A673 (cell line): ENCODE data around the gene ARTN. TPM values are rescaled to one million over a fixed set of nuclear protein-coding genes. Genes with fewer than 3 reads are reported as not detected.

ENCODE experiments used
- BruUV-seq: library from RNA; stranded (reverse); fragments of 400-500 nt; replicated peaks from 2 replicates; lab custom pipeline; 2021; lab: Mats Ljungman, UMichigan
- CTCF ChIA-PET: fragments of 300-600 bp; sonication (Branson Sonifier 250); formaldehyde crosslinking; loops from one replicate; lab custom pipeline; 2022; ENCODE audit warnings: antibody characterized with exemption; lab: Charles Lee
- POLR2A ChIA-PET: fragments of 300-600 bp; sonication (Branson Sonifier 250); formaldehyde crosslinking; loops from one replicate; lab custom pipeline; 2022; ENCODE audit warnings: antibody characterized with exemption; ENCODE audit not compliant: low non-redundant PET; lab: Charles Lee
- DNase-seq: peaks from one replicate; pipeline ENCODE4 v3.0.0-alpha.2; 2015; ENCODE audit warnings: low spot score
- H3K27ac ChIP-seq: fragments of 200-600 bp; sonication (generic); 2 replicates; pipeline ENCODE4 v1.5.1; 2016; ENCODE audit warnings: mixed run types, low read depth, mild to moderate bottlenecking, mixed read lengths, antibody characterized with exemption, low read length; ENCODE audit not compliant: poor library complexity, severe bottlenecking
- H3K27me3 ChIP-seq: fragments of 200-600 bp; sonication (generic); replicated peaks from 2 replicates; pipeline ENCODE4 v1.6.1; 2017; ENCODE audit warnings: mixed run types, low read depth, mild to moderate bottlenecking, mixed read lengths, antibody characterized with exemption, low read length; ENCODE audit not compliant: insufficient read depth, poor library complexity
- H3K36me3 ChIP-seq: fragments of 200-600 bp; sonication (generic); 2 replicates; pipeline ENCODE4 v1.6.1; 2016; ENCODE audit warnings: mixed run types, mild to moderate bottlenecking, mixed read lengths, antibody characterized with exemption, low read length; ENCODE audit not compliant: insufficient read depth, poor library complexity, severe bottlenecking
- H3K4me1 ChIP-seq: fragments of 200-600 bp; sonication (generic); 2 replicates; pipeline ENCODE4 v1.6.1; 2017; ENCODE audit warnings: mixed run types, mild to moderate bottlenecking, mixed read lengths, antibody characterized with exemption, low read length; ENCODE audit not compliant: insufficient read depth, poor library complexity, severe bottlenecking
- H3K4me3 ChIP-seq: fragments of 200-600 bp; sonication (generic); 2 replicates; pipeline ENCODE4 v1.5.1; 2016; ENCODE audit warnings: low read depth, mixed run types, mild to moderate bottlenecking, mixed read lengths, low read length; ENCODE audit not compliant: poor library complexity, severe bottlenecking
- H3K9me3 ChIP-seq: fragments of 200-600 bp; sonication (generic); 2 replicates; pipeline ENCODE4 v1.6.1; 2016; ENCODE audit warnings: mixed run types, low read depth, mild to moderate bottlenecking, mixed read lengths, antibody characterized with exemption, low read length; ENCODE audit not compliant: poor library complexity, severe bottlenecking
- EZH2 ChIP-seq: fragments of 200-600 bp; sonication (generic); IDR thresholded peaks from 2 replicates; pipeline ENCODE4 v1.6.1; 2017; ENCODE audit warnings: borderline replicate concordance, low read depth, mild to moderate bottlenecking, mixed read lengths, antibody characterized with exemption, low read length; ENCODE audit not compliant: poor library complexity, severe bottlenecking
- intact Hi-C: fragments of 100-400 bp; cut with micrococcal nuclease; formaldehyde crosslinking; loops from one replicate; pipeline ENCODE4 v1.10.0; 2022; ENCODE audit not compliant: unreplicated experiment
- total RNA-seq: library from RNA; stranded (reverse); gene quantifications from 2 replicates; pipeline ENCODE4 v1.2.3, GENCODE V29; 2021
- TF ChIP-seq, protein P1 (sequence below): fragments of 300-800, 200-600 bp; sonication (generic); conservative IDR thresholded peaks from 2 replicates; pipeline ENCODE4 v1.5.1; 2017; ENCODE audit warnings: low read depth, mild to moderate bottlenecking, antibody characterized with exemption, low read length, moderate library complexity, mixed read lengths

ARTN gene
- total RNA-seq, 1 experiment from 2014 or later = 28.1 TPM

DNA sequence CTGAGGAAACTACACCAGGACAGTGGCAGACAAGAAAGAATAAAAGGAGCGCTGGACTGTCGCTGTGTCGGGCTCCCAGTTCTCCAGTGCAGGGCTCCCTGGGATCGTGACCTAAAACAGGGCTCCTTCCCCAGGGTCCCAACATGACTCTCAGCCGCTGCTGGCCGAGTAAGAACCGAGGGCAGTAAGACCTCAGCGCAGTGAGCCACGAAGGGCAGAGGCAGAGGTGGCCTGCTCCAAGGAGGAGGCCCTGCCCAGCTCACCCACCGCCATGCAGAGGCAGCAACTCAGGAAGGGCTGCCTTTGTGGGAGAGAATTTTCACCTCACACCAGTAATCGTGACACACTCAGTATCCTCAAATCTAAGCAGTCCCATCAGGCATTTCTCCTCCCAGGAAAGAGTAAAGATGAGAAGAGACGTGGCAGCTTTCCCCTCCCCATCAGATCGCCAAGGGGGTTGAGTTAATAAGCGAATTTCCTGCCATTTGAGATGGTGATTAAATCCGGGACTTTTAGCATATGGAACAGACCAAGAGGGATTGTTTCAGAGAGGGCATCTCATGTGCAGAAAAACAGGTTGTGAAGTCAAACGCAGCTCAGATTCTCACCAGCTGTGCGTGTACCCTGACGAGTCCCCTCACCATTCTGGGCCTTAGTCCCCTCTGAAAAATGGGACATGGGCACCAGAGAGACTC is 19.8 kb upstream of the ARTN start:
- DNase-seq = peak; percentile 91
- BruUV-seq = TSS peak; percentile 87
- Histone ChIP-seq H3K27ac (peak overlapping the region; percentile 90), H3K4me1 (peaks cover 39% of the 10 kb centered on the region), H3K36me3 (no peaks in the 10 kb centered on the region), H3K27me3 (no peaks in the 10 kb centered on the region), H3K4me3 (no peak overlapping the region), H3K9me3 (no peaks in the 10 kb centered on the region)
- intact Hi-C loops = no loop called here
- ChIA-PET POLR2A (no interaction called here), CTCF (interaction anchor here (0.8 to 1.0 kb wide), 2 partner anchors 17 to 20 kb away, joined by 3 to 4 read pairs; no protein-coding TSS in a partner anchor)
- TF ChIP-seq, protein P1, sequence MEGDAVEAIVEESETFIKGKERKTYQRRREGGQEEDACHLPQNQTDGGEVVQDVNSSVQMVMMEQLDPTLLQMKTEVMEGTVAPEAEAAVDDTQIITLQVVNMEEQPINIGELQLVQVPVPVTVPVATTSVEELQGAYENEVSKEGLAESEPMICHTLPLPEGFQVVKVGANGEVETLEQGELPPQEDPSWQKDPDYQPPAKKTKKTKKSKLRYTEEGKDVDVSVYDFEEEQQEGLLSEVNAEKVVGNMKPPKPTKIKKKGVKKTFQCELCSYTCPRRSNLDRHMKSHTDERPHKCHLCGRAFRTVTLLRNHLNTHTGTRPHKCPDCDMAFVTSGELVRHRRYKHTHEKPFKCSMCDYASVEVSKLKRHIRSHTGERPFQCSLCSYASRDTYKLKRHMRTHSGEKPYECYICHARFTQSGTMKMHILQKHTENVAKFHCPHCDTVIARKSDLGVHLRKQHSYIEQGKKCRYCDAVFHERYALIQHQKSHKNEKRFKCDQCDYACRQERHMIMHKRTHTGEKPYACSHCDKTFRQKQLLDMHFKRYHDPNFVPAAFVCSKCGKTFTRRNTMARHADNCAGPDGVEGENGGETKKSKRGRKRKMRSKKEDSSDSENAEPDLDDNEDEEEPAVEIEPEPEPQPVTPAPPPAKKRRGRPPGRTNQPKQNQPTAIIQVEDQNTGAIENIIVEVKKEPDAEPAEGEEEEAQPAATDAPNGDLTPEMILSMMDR = no peak
- TF ChIP-seq EZH2 = no peak

- Histone ChIP-seq H3K36me3 (no peaks in the 10 kb centered on the region), H3K4me3 (no peak overlapping the region), H3K9me3 (no peaks in the 10 kb centered on the region), H3K27me3 (no peaks in the 10 kb centered on the region), H3K4me1 (peaks cover 39% of the 10 kb centered on the region), H3K27ac (peak overlapping the region; percentile 90)
- TF ChIP-seq EZH2 = no peak
- intact Hi-C loops = no loop called here
- CTCF ChIA-PET = interaction anchor here (0.7 to 1.0 kb wide), 2 partner anchors 16 to 19 kb away, joined by 3 to 4 read pairs; no protein-coding TSS in a partner anchor
- DNase-seq = no peak
- POLR2A ChIA-PET = no interaction called here
- BruUV-seq = no TSS peak
Observed at GRCh38 chr1:43914576-43915525, 18.8 kb upstream of the ARTN start.

GRCh38 chr1:43919906-43920305 is 13.7 kb upstream of the ARTN start:
- H3K4me1 ChIP-seq = peaks cover 6% of the 10 kb centered on the region
- no peaks in the 10 kb centered on the region for H3K36me3 ChIP-seq
- intact Hi-C loops = no loop called here
- no TSS peak for BruUV-seq
- H3K4me3 ChIP-seq = no peak overlapping the region
- DNase-seq = no peak
- H3K9me3 ChIP-seq = no peaks in the 10 kb centered on the region
- no peaks in the 10 kb centered on the region for H3K27me3 ChIP-seq
- CTCF ChIA-PET = no interaction called here
- POLR2A ChIA-PET = no interaction called here
- TF ChIP-seq, protein P1 = no peak
- no peak for TF ChIP-seq EZH2
- H3K27ac ChIP-seq = no peak overlapping the region
